Progenitor cell of endocrine pancreas (in vitro differentiated cells): ENCODE data around the gene S1PR4. TPM values are rescaled to one million over a fixed set of nuclear protein-coding genes. Genes with fewer than 3 reads are reported as not detected.
"Not testable (repeated sequence)": the region's sequence is repeated elsewhere in the genome, so short reads cannot be mapped to it uniquely, and the experiment has no call there.

Experiments
- DNase-seq: peaks from one replicate; pipeline ENCODE4 v3.0.0; 2021; ENCODE audit warnings: low spot score; ENCODE audit not compliant: unreplicated experiment
- H3K27ac Mint-ChIP-seq: 2 replicates; pipeline ENCODE4 v1.8.0; 2021; ENCODE audit warnings: mild to moderate bottlenecking, moderate library complexity, mixed read lengths
- H3K27me3 Mint-ChIP-seq: 2 replicates; pipeline ENCODE4 v1.8.0; 2021; ENCODE audit warnings: mixed read lengths
- H3K36me3 Mint-ChIP-seq: 2 replicates; pipeline ENCODE4 v1.8.0; 2022; ENCODE audit warnings: mixed read lengths; ENCODE audit not compliant: insufficient read depth
- H3K4me1 Mint-ChIP-seq: 2 replicates; pipeline ENCODE4 v1.8.0; 2021; ENCODE audit warnings: low read depth, mixed read lengths
- H3K4me3 Mint-ChIP-seq: 2 replicates; pipeline ENCODE4 v1.8.0; 2021; ENCODE audit warnings: low read depth, mild to moderate bottlenecking, moderate library complexity, mixed read lengths
- H3K9me3 Mint-ChIP-seq: 2 replicates; pipeline ENCODE4 v1.8.0; 2021; ENCODE audit warnings: low read depth, mixed read lengths
- CTCF ChIP-seq: fragments of 200-600 bp; sonication (generic); IDR thresholded peaks from one replicate; pipeline ENCODE4 v1.5.0; 2021; ENCODE audit warnings: antibody characterized with exemption, mild to moderate bottlenecking; ENCODE audit not compliant: unreplicated experiment
- total RNA-seq: library from RNA; stranded (reverse); gene quantifications from 2 replicates; pipeline ENCODE4 v1.2.1, GENCODE V29; 2021

Gene S1PR4
- total RNA-seq, 1 donor from 2014 or later = not detected

- H3K36me3 Mint-ChIP-seq = no peaks in the 10 kb centered on the region
- H3K27ac Mint-ChIP-seq = no peak overlapping the region
- H3K4me1 Mint-ChIP-seq = no peaks in the 10 kb centered on the region
- DNase-seq = no peak
- no peak for TF ChIP-seq CTCF
- no peaks in the 10 kb centered on the region for H3K9me3 Mint-ChIP-seq
- H3K4me3 Mint-ChIP-seq = no peak overlapping the region
- peaks cover 10% of the 10 kb centered on the region for H3K27me3 Mint-ChIP-seq
Measured at GRCh38 chr19:3153286-3154230, 25.0 kb upstream of the S1PR4 start.

GRCh38 chr19:3154447-3154846 is 24.1 kb upstream of the S1PR4 start:
- H3K4me1 Mint-ChIP-seq, H3K4me3 Mint-ChIP-seq, H3K27ac Mint-ChIP-seq, H3K36me3 Mint-ChIP-seq, H3K9me3 Mint-ChIP-seq, H3K27me3 Mint-ChIP-seq, DNase-seq: not testable (repeated sequence)

- no peak for DNase-seq
- Mint-ChIP-seq H3K4me3 (no peak overlapping the region), H3K27me3 (peaks cover 3% of the 10 kb centered on the region), H3K27ac (no peak overlapping the region), H3K36me3 (no peaks in the 10 kb centered on the region), H3K9me3 (no peaks in the 10 kb centered on the region), H3K4me1 (no peaks in the 10 kb centered on the region)
- TF ChIP-seq CTCF = no peak
Measured at GRCh38 chr19:3154957-3155736, 23.4 kb upstream of the S1PR4 start.

DNA sequence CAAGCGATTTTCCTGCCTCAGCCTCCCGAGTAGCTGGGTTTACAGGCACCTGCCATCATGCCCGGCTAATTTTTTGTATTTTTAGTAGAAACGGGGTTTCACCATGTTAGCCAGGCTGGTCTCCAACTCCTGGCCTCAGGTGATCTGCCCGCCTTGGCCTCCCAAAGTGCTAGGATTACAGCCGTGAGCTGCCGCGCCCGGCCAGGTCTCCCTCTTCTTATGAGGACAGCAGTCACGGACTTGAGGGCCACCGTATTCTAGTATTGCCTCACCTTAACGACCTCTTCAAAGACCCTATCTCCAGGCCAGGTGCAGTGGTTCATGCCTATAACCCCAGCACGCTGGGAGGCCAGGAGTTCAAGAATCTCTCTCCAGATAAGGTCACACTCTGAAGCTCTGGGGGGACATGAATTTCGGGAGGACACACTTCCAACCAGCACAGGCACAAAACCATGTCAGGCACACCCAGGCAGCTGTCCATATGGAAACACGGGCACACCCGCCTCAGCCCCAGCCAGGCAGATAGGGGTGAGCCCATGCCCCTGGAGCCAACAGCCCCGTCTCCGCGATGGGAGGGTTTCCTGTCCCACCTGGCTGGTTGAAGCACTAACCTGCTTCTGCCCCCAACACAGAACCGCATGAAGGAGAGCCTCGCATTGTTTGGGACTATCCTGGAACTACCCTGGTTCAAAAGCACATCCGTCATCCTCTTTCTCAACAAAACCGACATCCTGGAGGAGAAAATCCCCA is 21.3 kb upstream of the S1PR4 start:
- no peak overlapping the region for H3K27ac Mint-ChIP-seq
- no peak overlapping the region for H3K4me3 Mint-ChIP-seq
- H3K27me3 Mint-ChIP-seq = no peaks in the 10 kb centered on the region
- no peak for TF ChIP-seq CTCF
- H3K36me3 Mint-ChIP-seq = no peaks in the 10 kb centered on the region
- H3K4me1 Mint-ChIP-seq = no peaks in the 10 kb centered on the region
- no peak for DNase-seq
- H3K9me3 Mint-ChIP-seq = no peaks in the 10 kb centered on the region

- Mint-ChIP-seq H3K27ac (no peak overlapping the region), H3K4me1 (peaks cover 1% of the 10 kb centered on the region), H3K27me3 (peaks cover 2% of the 10 kb centered on the region), H3K9me3 (no peaks in the 10 kb centered on the region), H3K36me3 (no peaks in the 10 kb centered on the region), H3K4me3 (no peak overlapping the region)
- no peak for DNase-seq
- no peak for TF ChIP-seq CTCF
Measured at GRCh38 chr19:3159565-3159964, 19.0 kb upstream of the S1PR4 start.
